MCF 10A (cell line): ENCODE results near the gene RMI1. TPM values are rescaled to one million over a fixed set of nuclear protein-coding genes. Genes with fewer than 3 reads are reported as not detected.

Experiments
- BruUV-seq: library from RNA; stranded (reverse); fragments of 400-500 nt; replicated peaks from 2 replicates; lab custom pipeline; 2021; lab: Mats Ljungman, UMichigan
- CTCF ChIA-PET: fragments of 300-600 bp; sonication (Branson Sonifier 250); formaldehyde crosslinking; extraction: SDS; loops from one replicate; lab custom pipeline; 2021; ENCODE audit warnings: antibody characterized with exemption, inconsistent platforms; lab: Yijun Ruan, JAX
- POLR2A ChIA-PET: fragments of 300-600, 350-650 bp; sonication (Branson Sonifier 250); formaldehyde crosslinking; extraction: SDS; loops from one replicate; lab custom pipeline; 2020; ENCODE audit warnings: antibody characterized with exemption, inconsistent platforms; lab: Yijun Ruan, JAX
- DNase-seq: peaks from one replicate; pipeline ENCODE4 v3.0.0-alpha.2; 2018; ENCODE audit not compliant: unreplicated experiment
- H3K27ac Mint-ChIP-seq: one replicate; pipeline ENCODE4 v1.8.0; 2022; ENCODE audit warnings: mild to moderate bottlenecking, low read depth, mixed read lengths; ENCODE audit not compliant: unreplicated experiment
- H3K27me3 Mint-ChIP-seq: one replicate; pipeline ENCODE4 v1.8.0; 2022; ENCODE audit warnings: mixed read lengths; ENCODE audit not compliant: insufficient read depth, unreplicated experiment
- H3K36me3 Mint-ChIP-seq: one replicate; pipeline ENCODE4 v1.8.0; 2022; ENCODE audit warnings: mild to moderate bottlenecking, moderate library complexity, mixed read lengths; ENCODE audit not compliant: insufficient read depth, unreplicated experiment
- H3K4me1 Mint-ChIP-seq: one replicate; pipeline ENCODE4 v1.8.0; 2022; ENCODE audit warnings: mixed read lengths; ENCODE audit not compliant: insufficient read depth, unreplicated experiment
- H3K4me3 Mint-ChIP-seq: one replicate; pipeline ENCODE4 v1.8.0; 2022; ENCODE audit warnings: mild to moderate bottlenecking, moderate library complexity, mixed read lengths; ENCODE audit not compliant: unreplicated experiment
- H3K9me3 Mint-ChIP-seq: one replicate; pipeline ENCODE4 v1.8.0; 2022; ENCODE audit warnings: mixed read lengths; ENCODE audit not compliant: unreplicated experiment
- intact Hi-C: fragments of 100-400 bp; cut with micrococcal nuclease; formaldehyde crosslinking; loops from 2 replicates; pipeline ENCODE4 v1.14.1; 2022
- total RNA-seq: library from RNA; stranded (reverse); gene quantifications from 2 replicates; pipeline ENCODE4 v1.2.3, GENCODE V29; 2022
- TF ChIP-seq, protein P1 (sequence below): fragments of 200-600 bp; IDR thresholded peaks from one replicate; pipeline ENCODE4 v1.8.0; 2022; ENCODE audit warnings: antibody characterized with exemption, mild to moderate bottlenecking; ENCODE audit not compliant: unreplicated experiment

RMI1 gene
- total RNA-seq, 1 experiment from 2014 or later, result 11.0 TPM

DNA sequence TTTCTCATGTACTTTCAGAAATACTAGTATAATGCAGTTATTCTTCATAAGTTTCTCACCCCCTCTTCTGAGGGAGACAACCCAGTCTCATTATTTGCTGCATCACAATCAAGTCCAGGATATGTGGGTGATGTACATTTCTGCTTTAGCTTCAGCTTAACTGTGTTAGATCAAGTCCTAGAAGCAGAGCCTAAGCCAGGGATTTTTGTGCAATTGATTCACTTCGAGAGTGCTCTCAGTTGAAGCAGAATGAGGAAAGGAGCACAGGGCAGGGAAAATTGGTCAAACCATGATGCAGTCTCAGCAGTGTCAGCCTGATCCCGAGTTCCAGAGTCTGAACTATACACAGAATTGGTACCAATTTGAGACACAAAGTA is 15.6 kb upstream of the RMI1 start:
- ChIA-PET CTCF (interaction anchor here (0.5 to 1.1 kb wide), 2 partner anchors 15 to 32 kb away, joined by 4 to 5 read pairs; partner anchors contain the start of gene HNRNPK), POLR2A (interaction anchor here (1.1 to 7.4 kb wide), 4 partner anchors 8 to 173 kb away, joined by 3 to 104 read pairs (median 17); partner anchors contain the start of genes HNRNPK and RMI1)
- TF ChIP-seq, protein P1, sequence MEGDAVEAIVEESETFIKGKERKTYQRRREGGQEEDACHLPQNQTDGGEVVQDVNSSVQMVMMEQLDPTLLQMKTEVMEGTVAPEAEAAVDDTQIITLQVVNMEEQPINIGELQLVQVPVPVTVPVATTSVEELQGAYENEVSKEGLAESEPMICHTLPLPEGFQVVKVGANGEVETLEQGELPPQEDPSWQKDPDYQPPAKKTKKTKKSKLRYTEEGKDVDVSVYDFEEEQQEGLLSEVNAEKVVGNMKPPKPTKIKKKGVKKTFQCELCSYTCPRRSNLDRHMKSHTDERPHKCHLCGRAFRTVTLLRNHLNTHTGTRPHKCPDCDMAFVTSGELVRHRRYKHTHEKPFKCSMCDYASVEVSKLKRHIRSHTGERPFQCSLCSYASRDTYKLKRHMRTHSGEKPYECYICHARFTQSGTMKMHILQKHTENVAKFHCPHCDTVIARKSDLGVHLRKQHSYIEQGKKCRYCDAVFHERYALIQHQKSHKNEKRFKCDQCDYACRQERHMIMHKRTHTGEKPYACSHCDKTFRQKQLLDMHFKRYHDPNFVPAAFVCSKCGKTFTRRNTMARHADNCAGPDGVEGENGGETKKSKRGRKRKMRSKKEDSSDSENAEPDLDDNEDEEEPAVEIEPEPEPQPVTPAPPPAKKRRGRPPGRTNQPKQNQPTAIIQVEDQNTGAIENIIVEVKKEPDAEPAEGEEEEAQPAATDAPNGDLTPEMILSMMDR, result no peak
- Mint-ChIP-seq H3K27me3 (no peaks in the 10 kb centered on the region), H3K9me3 (no peaks in the 10 kb centered on the region), H3K36me3 (peaks cover 61% of the 10 kb centered on the region), H3K4me3 (no peak overlapping the region), H3K4me1 (peaks cover 24% of the 10 kb centered on the region), H3K27ac (no peak overlapping the region)
- no peak for DNase-seq
- no TSS peak for BruUV-seq
- intact Hi-C loops, result no loop called here

DNA sequence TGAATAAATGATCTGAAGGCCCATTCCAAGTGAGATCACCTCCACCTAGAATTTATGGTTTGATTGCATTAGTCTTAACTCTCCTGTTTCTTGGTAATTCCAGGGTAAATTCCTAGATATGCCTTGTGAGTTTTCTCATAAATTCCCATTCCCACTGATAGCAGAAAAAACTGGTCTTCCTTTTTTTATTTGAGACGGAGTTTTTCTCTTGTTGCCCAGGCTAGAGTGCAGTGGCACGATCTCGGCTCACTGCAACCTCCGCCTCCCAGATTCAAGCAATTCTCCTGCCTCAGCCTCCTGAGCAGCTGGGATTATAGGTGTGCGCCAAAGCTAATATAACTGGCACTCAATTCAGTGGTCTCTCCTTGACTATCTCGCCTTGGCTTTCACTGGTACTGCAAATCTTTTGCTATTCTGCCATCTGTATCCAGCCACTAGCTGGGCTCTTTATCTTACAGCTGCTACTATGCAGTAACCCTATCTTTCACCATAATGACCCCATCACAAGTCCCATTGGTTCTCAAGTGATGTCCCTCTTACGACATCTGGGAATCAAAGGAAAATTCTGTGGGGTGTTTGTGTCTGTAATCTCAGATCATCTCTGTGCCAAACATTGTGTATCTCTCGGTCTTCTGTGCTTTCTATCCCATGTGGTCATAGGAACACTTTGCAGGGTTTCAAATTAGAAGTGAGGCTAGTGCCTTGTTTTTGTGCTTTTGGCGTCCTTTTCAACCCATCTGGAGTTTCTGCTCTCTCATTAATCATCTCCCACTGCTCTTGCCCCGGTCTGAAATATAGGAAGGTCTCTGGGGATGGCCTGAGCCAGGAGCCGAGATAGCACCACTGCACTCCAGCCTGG is 15.0 kb upstream of the RMI1 start:
- no peaks in the 10 kb centered on the region for H3K27me3 Mint-ChIP-seq
- peaks cover 67% of the 10 kb centered on the region for H3K36me3 Mint-ChIP-seq
- CTCF ChIA-PET, result interaction anchor here (0.5 kb wide), 1 partner anchor 33 kb away, joined by 4 read pairs; no protein-coding TSS in a partner anchor
- TF ChIP-seq, protein P1, result no peak
- DNase-seq, result peak; percentile 34
- no peaks in the 10 kb centered on the region for H3K9me3 Mint-ChIP-seq
- POLR2A ChIA-PET, result interaction anchor here (0.7 to 7.4 kb wide), 4 partner anchors 13 to 172 kb away, joined by 3 to 104 read pairs (median 14); partner anchors contain the start of genes HNRNPK and RMI1
- no peak overlapping the region for H3K27ac Mint-ChIP-seq
- no TSS peak for BruUV-seq
- no peak overlapping the region for H3K4me3 Mint-ChIP-seq
- intact Hi-C loops, result no loop called here
- peaks cover 24% of the 10 kb centered on the region for H3K4me1 Mint-ChIP-seq

DNA sequence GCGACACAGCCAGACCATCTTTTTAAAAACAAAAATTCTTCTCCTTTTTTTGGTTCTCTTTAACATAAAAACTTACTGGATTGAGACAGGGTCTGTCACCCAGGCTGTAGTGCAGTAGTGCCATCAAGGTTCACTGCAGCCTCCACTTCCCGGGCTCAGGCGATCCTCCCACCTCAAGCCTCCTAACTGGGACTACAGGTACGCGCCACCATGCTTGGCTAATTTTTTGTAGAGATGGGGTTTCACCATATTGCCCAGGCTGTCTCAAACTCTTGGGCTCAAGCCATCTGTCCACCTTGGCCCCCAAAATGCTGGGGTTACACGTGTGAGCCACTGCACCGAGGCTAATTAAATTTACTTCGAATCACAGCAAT is 14.4 kb upstream of the RMI1 start:
- DNase-seq, result no peak
- H3K4me1 Mint-ChIP-seq, result peaks cover 24% of the 10 kb centered on the region
- no TSS peak for BruUV-seq
- POLR2A ChIA-PET, result interaction anchor here (1.0 to 7.4 kb wide), 3 partner anchors 12 to 17 kb away, joined by 6 to 104 read pairs (median 7); partner anchors contain the start of genes HNRNPK and RMI1
- intact Hi-C loops, result no loop called here
- H3K4me3 Mint-ChIP-seq, result no peak overlapping the region
- H3K27ac Mint-ChIP-seq, result no peak overlapping the region
- CTCF ChIA-PET, result no interaction called here
- no peaks in the 10 kb centered on the region for H3K9me3 Mint-ChIP-seq
- no peaks in the 10 kb centered on the region for H3K27me3 Mint-ChIP-seq
- TF ChIP-seq, protein P1, result no peak
- peaks cover 73% of the 10 kb centered on the region for H3K36me3 Mint-ChIP-seq

DNA sequence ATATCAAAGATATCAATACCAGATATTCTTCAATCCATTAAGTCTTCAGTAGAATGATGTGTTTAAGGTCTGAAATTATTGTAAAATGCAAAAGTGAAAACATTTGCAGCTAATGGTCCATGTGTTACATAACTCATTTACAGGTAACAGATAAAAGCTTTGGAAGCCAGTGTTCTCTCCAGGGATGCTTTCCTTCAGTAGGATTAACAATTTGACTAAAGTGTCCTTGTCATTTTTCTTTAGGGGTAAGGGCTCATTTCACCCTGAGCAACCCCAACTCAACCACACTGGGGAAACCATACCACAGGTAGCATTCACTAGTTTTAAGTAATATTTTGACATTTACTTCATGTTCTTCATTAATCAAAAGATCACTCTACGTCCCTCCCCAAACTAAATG is 13.5 kb upstream of the RMI1 start:
- no TSS peak for BruUV-seq

More for the DNA sequence above, 13.5 kb upstream of the RMI1 start:
- POLR2A ChIA-PET, result interaction anchor here (0.6 to 1.8 kb wide), 5 partner anchors 8 to 357 kb away, joined by 3 to 7 read pairs (median 5); partner anchors contain the start of genes HNRNPK and RMI1
- CTCF ChIA-PET, result no interaction called here
- no peak overlapping the region for H3K27ac Mint-ChIP-seq
- TF ChIP-seq, protein P1, result no peak
- peaks cover 21% of the 10 kb centered on the region for H3K4me1 Mint-ChIP-seq
- H3K27me3 Mint-ChIP-seq, result no peaks in the 10 kb centered on the region
- intact Hi-C loops, result no loop called here
- peaks cover 82% of the 10 kb centered on the region for H3K36me3 Mint-ChIP-seq
- no peak for DNase-seq
- no peaks in the 10 kb centered on the region for H3K9me3 Mint-ChIP-seq
- H3K4me3 Mint-ChIP-seq, result no peak overlapping the region
